GM19043 (cell line): ENCODE measurements around the gene RAP1B.

Experiments
- ATAC-seq: cut with Tn5 transposase; IDR thresholded peaks from one replicate; pipeline ENCODE4 v1.9.1; 2021; ENCODE audit warnings: low read depth; ENCODE audit not compliant: unreplicated experiment

RAP1B gene

GRCh38 chr12:68686595-68687521 lies 76.2 kb downstream of the RAP1B start, which contains the start of gene NUP107:
TSS of gene NUP107 (plus strand) at chr12:68686978. CDS start at chr12:68687066, 88 bp downstream.
- peak; percentile 96 for ATAC-seq

GRCh38 chr12:68695454-68695853 lies 84.8 kb downstream of the RAP1B start:
- no peak for ATAC-seq

- no peak for ATAC-seq
Measured at GRCh38 chr12:68699486-68699885, 88.8 kb downstream of the RAP1B start.
